ENCODE measurements around the gene LDB2. TPM values are rescaled to one million over a fixed set of nuclear protein-coding genes. Genes with fewer than 3 reads are reported as not detected.
A peak's percentile ranks its signal among the peaks of the same experiment; 100 is the strongest.

LDB2 gene
- total RNA-seq, 4 donors from 2014 or later = 3.9 to 43.7 (median 7.8) TPM

DNA sequence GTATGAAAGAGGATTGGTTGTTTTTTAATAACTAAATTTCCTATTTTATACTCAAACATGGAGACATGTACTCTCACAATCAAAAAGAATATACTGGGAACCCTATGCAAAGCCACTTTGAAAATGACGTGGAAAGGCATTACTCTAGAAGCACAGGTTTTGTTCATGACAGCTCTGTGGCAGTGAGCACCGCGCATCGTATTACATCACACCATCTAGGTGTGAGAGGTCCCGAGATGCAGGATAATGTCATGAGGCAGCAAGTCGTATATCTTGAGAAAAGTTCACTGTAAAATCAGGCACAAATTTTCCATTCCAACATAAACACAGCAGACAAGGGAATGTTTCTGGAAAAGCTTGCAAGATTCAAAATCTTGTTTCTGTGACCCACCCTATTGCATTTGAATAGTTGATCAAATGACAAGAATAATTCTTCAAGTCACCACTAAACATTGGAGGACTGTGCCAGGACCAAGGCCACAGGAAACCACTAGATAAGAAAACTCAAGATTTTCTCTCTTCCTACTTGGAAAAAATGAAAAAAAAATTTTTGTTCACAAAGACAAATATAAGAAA is 127.6 kb downstream of the LDB2 start:
- no peak for DNase-seq
- no peak overlapping the region for H3K27ac ChIP-seq
- no peaks in the 10 kb centered on the region for H3K9me3 ChIP-seq
- no peaks in the 10 kb centered on the region for H3K4me1 ChIP-seq
- H3K27me3 ChIP-seq = no peaks in the 10 kb centered on the region
- no peak for TF ChIP-seq POLR2A (IDR thresholded peaks at IDR 0.05)
- no peaks in the 10 kb centered on the region for H3K36me3 ChIP-seq
- no peak overlapping the region for H3K4me3 ChIP-seq

DNA sequence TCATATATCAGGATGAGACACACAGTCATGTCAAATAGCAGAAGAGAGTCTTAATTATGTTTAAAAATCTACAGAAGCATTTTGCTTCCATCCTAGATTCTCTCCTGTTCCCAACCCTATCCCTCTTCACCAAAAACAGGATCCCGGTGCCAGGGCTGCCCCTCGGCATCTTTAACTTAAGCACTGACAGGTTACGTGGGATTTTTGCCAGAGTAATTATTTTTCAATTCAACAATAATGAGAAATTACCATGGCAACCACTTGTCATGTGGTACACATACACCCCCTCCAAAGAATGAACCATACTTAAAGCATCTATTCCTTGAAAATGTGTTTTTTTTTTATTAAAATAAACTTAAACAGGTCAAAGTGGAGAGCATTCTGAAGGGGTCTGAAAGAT is 130.6 kb downstream of the LDB2 start:
- Histone ChIP-seq H3K4me1 (no peaks in the 10 kb centered on the region), H3K36me3 (no peaks in the 10 kb centered on the region), H3K27ac (no peak overlapping the region), H3K4me3 (no peak overlapping the region), H3K9me3 (no peaks in the 10 kb centered on the region), H3K27me3 (no peaks in the 10 kb centered on the region)
- TF ChIP-seq, protein P1, sequence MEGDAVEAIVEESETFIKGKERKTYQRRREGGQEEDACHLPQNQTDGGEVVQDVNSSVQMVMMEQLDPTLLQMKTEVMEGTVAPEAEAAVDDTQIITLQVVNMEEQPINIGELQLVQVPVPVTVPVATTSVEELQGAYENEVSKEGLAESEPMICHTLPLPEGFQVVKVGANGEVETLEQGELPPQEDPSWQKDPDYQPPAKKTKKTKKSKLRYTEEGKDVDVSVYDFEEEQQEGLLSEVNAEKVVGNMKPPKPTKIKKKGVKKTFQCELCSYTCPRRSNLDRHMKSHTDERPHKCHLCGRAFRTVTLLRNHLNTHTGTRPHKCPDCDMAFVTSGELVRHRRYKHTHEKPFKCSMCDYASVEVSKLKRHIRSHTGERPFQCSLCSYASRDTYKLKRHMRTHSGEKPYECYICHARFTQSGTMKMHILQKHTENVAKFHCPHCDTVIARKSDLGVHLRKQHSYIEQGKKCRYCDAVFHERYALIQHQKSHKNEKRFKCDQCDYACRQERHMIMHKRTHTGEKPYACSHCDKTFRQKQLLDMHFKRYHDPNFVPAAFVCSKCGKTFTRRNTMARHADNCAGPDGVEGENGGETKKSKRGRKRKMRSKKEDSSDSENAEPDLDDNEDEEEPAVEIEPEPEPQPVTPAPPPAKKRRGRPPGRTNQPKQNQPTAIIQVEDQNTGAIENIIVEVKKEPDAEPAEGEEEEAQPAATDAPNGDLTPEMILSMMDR (IDR thresholded peaks at IDR 0.05) = no peak
- no peak for TF ChIP-seq POLR2A (IDR thresholded peaks at IDR 0.05)
- DNase-seq = no peak

DNA sequence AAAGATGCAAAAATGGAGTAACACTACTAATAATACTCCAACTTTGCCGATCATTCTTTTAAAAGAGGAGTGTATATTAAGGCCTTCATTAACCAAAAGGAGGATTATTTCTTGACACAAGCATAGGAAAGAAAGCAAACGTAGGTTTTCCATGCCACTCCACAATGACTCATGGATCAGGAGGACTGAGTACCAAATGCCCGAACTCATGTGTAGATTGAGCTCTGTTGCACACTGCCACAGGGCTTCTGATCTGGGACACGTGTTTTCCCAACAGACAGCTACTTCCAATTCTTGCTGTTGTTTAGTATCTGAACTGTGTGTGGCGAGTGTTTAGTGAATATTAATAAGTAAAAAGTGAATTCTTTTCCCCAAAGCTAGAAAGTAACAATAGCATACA is 131.2 kb downstream of the LDB2 start:
- Histone ChIP-seq H3K36me3 (no peaks in the 10 kb centered on the region), H3K27me3 (no peaks in the 10 kb centered on the region), H3K9me3 (no peaks in the 10 kb centered on the region), H3K4me1 (no peaks in the 10 kb centered on the region), H3K4me3 (no peak overlapping the region), H3K27ac (no peak overlapping the region)
- TF ChIP-seq, protein P1 (IDR thresholded peaks at IDR 0.05) = no peak
- TF ChIP-seq POLR2A (IDR thresholded peaks at IDR 0.05) = no peak
- DNase-seq = no peak

DNA sequence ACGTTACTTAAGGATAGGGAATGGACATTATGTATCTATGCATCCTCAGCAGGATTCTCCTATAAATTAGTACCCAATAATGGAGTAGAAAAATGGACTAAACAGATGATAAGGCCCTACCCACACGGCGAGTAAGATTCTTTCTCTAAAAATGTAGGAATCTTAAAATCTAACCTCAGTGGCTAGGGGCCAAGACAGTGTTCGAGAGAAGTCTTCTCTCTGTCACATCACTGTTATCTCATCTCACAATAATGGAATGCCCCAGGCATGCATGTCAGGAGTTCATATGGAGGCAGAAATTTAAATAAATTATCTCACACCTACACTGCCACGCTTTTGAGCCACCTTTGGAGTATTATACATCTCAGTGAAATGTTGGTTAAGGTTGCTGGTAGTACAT is 132.9 kb downstream of the LDB2 start:
- H3K4me3 ChIP-seq = no peak overlapping the region
- no peaks in the 10 kb centered on the region for H3K36me3 ChIP-seq
- no peaks in the 10 kb centered on the region for H3K4me1 ChIP-seq
- H3K27ac ChIP-seq = no peak overlapping the region
- no peaks in the 10 kb centered on the region for H3K9me3 ChIP-seq
- TF ChIP-seq POLR2A (IDR thresholded peaks at IDR 0.05) = no peak
- TF ChIP-seq, protein P1 (IDR thresholded peaks at IDR 0.05) = no peak
- no peaks in the 10 kb centered on the region for H3K27me3 ChIP-seq
- DNase-seq = no peak

DNA sequence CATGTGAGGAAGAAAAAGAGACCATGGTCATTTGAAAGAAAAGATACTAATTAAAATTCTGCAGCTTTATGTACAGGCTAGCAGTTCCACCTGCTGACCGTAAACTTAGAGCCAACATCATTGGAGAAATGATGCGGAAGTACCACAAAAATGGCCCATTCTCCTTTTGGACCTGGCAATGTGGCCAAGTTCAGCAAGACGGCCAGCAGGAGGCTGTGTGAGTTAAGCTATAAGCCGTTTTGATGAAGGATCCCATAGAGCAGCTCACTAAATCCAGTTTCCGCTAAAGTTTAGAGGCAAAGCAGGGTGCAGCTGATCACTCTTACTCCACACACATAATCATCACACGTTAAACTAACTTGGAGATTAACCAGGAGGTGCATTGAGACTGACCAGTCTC is 133.8 kb downstream of the LDB2 start:
- H3K27me3 ChIP-seq = no peaks in the 10 kb centered on the region
- DNase-seq = no peak

GRCh38 chr4:16760617-16761363 is 137.7 kb downstream of the LDB2 start:
- no peak for DNase-seq
- no peaks in the 10 kb centered on the region for H3K36me3 ChIP-seq
- H3K27me3 ChIP-seq = no peaks in the 10 kb centered on the region
- TF ChIP-seq POLR2A (IDR thresholded peaks at IDR 0.05) = no peak
- TF ChIP-seq, protein P1 (IDR thresholded peaks at IDR 0.05) = no peak
- no peaks in the 10 kb centered on the region for H3K4me1 ChIP-seq
- H3K9me3 ChIP-seq = no peaks in the 10 kb centered on the region
- H3K27ac ChIP-seq = no peak overlapping the region
- no peak overlapping the region for H3K4me3 ChIP-seq

More for the DNA sequence above, 133.8 kb downstream of the LDB2 start:
- Histone ChIP-seq H3K36me3 (no peaks in the 10 kb centered on the region), H3K4me3 (no peak overlapping the region), H3K27ac (no peak overlapping the region), H3K4me1 (no peaks in the 10 kb centered on the region), H3K9me3 (no peaks in the 10 kb centered on the region)
- TF ChIP-seq, protein P1 (IDR thresholded peaks at IDR 0.05) = peak in 1 of 6 experiments; percentile 7
- TF ChIP-seq POLR2A (IDR thresholded peaks at IDR 0.05) = no peak
